ENCODE data around the gene PTPN20.

The PTPN20 gene

DNA sequence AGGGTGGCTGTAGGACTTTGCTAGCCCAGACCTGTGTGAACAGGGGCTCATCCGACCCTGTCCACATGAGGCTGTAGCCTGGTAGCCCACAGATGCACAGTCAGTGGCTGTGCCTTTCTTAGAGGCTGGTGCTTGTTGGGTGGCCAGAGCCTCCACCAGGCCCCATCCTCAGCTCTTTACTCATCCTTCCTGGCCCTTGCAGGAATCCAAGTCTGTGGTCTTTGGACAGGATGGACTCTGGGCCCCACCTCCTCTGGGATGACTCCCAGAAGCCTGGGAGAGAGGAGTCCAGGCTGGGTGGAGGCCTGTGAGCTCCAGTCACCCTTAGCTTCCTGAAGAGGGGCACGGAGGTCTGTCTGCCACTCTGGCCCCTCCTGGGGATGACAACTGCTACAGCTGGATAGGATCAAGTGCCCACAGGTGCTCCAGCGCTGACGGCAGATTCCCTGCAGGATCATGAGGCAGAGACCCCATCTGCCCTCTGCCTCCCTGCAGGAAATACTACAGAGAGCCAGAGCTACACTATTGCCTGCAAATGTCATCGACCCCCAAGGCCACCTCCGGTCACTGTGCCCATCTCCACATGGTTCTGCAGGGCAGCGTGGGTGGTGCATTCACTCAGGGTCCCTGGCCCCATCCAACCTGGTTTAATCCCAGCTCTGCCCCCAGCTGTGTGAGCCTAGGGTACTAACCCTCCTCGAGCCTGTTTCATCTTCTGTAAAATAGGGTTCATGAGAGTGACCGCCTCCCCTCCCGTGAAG is 114.5 kb downstream of the PTPN20 start:
- TF ChIP-seq, protein P1, sequence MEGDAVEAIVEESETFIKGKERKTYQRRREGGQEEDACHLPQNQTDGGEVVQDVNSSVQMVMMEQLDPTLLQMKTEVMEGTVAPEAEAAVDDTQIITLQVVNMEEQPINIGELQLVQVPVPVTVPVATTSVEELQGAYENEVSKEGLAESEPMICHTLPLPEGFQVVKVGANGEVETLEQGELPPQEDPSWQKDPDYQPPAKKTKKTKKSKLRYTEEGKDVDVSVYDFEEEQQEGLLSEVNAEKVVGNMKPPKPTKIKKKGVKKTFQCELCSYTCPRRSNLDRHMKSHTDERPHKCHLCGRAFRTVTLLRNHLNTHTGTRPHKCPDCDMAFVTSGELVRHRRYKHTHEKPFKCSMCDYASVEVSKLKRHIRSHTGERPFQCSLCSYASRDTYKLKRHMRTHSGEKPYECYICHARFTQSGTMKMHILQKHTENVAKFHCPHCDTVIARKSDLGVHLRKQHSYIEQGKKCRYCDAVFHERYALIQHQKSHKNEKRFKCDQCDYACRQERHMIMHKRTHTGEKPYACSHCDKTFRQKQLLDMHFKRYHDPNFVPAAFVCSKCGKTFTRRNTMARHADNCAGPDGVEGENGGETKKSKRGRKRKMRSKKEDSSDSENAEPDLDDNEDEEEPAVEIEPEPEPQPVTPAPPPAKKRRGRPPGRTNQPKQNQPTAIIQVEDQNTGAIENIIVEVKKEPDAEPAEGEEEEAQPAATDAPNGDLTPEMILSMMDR (IDR thresholded peaks at IDR 0.05; ENCODE audit: insufficient read depth, low read depth, low read length, missing control alignments), result no peak
- DNase-seq (ENCODE audit: low read depth), result no peak
- H3K4me3 ChIP-seq (ENCODE audit: low read depth, low read length), result no peak overlapping the region

- TF ChIP-seq, protein P1 (IDR thresholded peaks at IDR 0.05; ENCODE audit: insufficient read depth, low read depth, low read length, missing control alignments), result no peak
- DNase-seq (ENCODE audit: low read depth), result no peak
Observed at GRCh38 chr10:47026301-47027107, 115.3 kb downstream of the PTPN20 start.

GRCh38 chr10:47027108-47027783 is 116.0 kb downstream of the PTPN20 start:
- no peak for DNase-seq (ENCODE audit: low read depth)
- H3K4me3 ChIP-seq (ENCODE audit: low read depth, low read length), result no peak overlapping the region
- TF ChIP-seq, protein P1 (IDR thresholded peaks at IDR 0.05; ENCODE audit: insufficient read depth, low read depth, low read length, missing control alignments), result no peak

More at GRCh38 chr10:47026301-47027107, 115.3 kb downstream of the PTPN20 start:
- no peak overlapping the region for H3K4me3 ChIP-seq (ENCODE audit: low read depth, low read length)

- TF ChIP-seq, protein P1 (IDR thresholded peaks at IDR 0.05; ENCODE audit: insufficient read depth, low read depth, low read length, missing control alignments), result no peak
- no peak overlapping the region for H3K4me3 ChIP-seq (ENCODE audit: low read depth, low read length)
- no peak for DNase-seq (ENCODE audit: low read depth)
Observed at GRCh38 chr10:47027784-47028260, 116.6 kb downstream of the PTPN20 start.

DNA sequence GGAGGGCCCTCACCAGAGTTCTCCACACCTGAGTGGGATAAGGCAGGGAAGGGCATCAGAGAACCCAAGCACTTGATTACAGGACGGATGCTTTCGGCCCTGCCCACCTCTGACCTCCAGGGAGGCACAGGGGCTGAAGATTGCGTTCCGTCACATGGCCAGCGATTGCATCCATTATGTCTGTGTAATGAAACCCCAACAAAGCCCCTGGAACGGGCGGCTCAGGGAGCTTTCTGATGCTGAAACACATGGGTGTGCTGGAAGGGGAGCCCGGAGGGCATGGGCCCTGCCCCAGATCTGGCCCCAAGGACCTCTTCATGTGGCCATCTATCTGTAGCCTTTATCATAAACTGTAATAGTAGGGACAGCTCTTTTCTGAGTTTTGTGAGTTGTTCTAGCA is 117.2 kb downstream of the PTPN20 start:
- DNase-seq (ENCODE audit: low read depth), result no peak
- TF ChIP-seq, protein P1 (IDR thresholded peaks at IDR 0.05; ENCODE audit: insufficient read depth, low read depth, low read length, missing control alignments), result no peak
- no peak overlapping the region for H3K4me3 ChIP-seq (ENCODE audit: low read depth, low read length)

DNA sequence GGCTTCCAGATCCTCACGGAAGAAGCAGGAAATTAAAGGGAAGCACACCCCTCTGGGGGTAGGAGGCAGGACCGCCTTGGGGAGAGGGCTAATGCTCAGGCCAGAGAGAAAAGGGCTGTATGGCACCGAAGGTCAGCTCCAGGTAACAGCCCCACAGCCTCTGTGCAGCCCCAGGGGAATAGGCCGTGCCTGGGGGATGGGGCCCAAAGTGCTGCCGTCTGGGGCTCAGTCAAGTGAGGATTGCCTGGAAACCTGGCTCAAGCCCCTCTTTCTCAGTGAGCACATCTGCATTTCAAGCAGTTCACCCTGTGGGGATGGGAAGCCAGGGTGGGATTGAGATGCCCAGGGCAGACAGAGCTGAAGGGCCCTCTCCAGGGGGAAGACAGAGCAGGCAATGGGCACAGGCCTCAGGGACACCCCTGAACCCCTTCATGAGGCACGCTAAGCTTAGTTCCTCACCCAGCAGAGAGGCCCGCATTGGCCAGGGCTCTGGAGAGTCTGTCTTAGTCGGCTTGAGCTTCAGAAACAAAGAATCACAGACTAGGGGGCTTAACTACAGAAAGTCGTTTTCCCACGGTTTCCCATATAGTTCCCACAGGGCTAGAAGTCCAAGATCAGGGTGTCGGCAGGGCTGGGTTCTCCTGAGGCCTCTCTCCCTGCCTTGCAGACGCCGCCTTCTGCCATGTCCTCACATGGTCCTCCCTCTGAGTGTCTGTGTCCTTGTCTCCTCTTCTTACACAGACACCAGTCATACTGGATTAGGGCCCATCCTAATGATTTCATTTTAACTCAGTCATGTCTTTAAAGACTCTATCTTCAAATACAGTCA is 118.2 kb downstream of the PTPN20 start:
- TF ChIP-seq, protein P1 (IDR thresholded peaks at IDR 0.05; ENCODE audit: insufficient read depth, low read depth, low read length, missing control alignments), result no peak
- no peak for DNase-seq (ENCODE audit: low read depth)
- H3K4me3 ChIP-seq (ENCODE audit: low read depth, low read length), result no peak overlapping the region

Measured in GM12865 (cell line).